OCI-LY1 (cell line): ENCODE measurements around the gene ANKRD31.

Experiments
- H2AFZ ChIP-seq: fragments of 200-600 bp; sonication (generic), shearing (Covaris generic); 2 replicates; pipeline ENCODE4 v1.6.0; 2014; ENCODE audit warnings: antibody characterized with exemption, mild to moderate bottlenecking, low read length
- H3F3A ChIP-seq: fragments of 200-600 bp; sonication (generic), shearing (Covaris generic); 2 replicates; pipeline ENCODE4 v1.6.0; 2014; ENCODE audit warnings: mild to moderate bottlenecking, antibody characterized with exemption, low read length, moderate library complexity; ENCODE audit not compliant: insufficient read depth
- H3K27ac ChIP-seq: fragments of 200-600 bp; sonication (generic); 2 replicates; pipeline ENCODE4 v1.5.1; 2014; ENCODE audit warnings: low read length, mixed run types, mild to moderate bottlenecking, low read depth; ENCODE audit not compliant: poor library complexity, severe bottlenecking
- H3K27me3 ChIP-seq: fragments of 200-600 bp; sonication (generic); 2 replicates; pipeline ENCODE4 v1.6.0; 2014; ENCODE audit warnings: antibody characterized with exemption, mild to moderate bottlenecking, low read length, moderate library complexity; ENCODE audit not compliant: insufficient read depth
- H3K36me3 ChIP-seq: fragments of 200-600 bp; sonication (generic); 2 replicates; pipeline ENCODE4 v1.6.1; 2014; ENCODE audit warnings: mild to moderate bottlenecking, antibody characterized with exemption, low read length, moderate library complexity, mixed read lengths; ENCODE audit not compliant: insufficient read depth
- H3K4me1 ChIP-seq: fragments of 200-600 bp; sonication (generic); 2 replicates; pipeline ENCODE4 v1.5.1; 2014; ENCODE audit warnings: mild to moderate bottlenecking, low read length, moderate library complexity; ENCODE audit not compliant: insufficient read depth, severe bottlenecking
- H3K4me2 ChIP-seq: fragments of 200-600 bp; sonication (generic), shearing (Covaris generic); 2 replicates; pipeline ENCODE4 v1.6.1; 2014; ENCODE audit warnings: low read length
- H3K4me3 ChIP-seq: fragments of 200-600 bp; sonication (generic); 2 replicates; pipeline ENCODE4 v1.5.1; 2014; ENCODE audit warnings: low read length, low read depth, mild to moderate bottlenecking, mixed read lengths; ENCODE audit not compliant: poor library complexity, severe bottlenecking
- H3K79me2 ChIP-seq: fragments of 200-600 bp; shearing (Covaris generic); 2 replicates; pipeline ENCODE4 v1.6.1; 2016; ENCODE audit warnings: mixed run types, low read length, mixed read lengths; ENCODE audit not compliant: insufficient read depth
- H3K9ac ChIP-seq: fragments of 200-600 bp; sonication (generic), shearing (Covaris generic); 2 replicates; pipeline ENCODE4 v1.6.1; 2014; ENCODE audit warnings: mild to moderate bottlenecking, low read length, mixed read lengths
- H3K9me2 ChIP-seq: fragments of 200-600 bp; sonication (generic), shearing (Covaris generic); 2 replicates; pipeline ENCODE4 v1.6.1; 2014; ENCODE audit warnings: low read depth, mild to moderate bottlenecking, low read length, mixed read lengths
- H3K9me3 ChIP-seq: fragments of 200-600 bp; shearing (Covaris generic); 2 replicates; pipeline ENCODE4 v1.6.1; 2014; ENCODE audit warnings: low read length, mixed read lengths
- H4K20me1 ChIP-seq: fragments of 200-600 bp; sonication (generic), shearing (Covaris generic); 2 replicates; pipeline ENCODE4 v1.6.0; 2016; ENCODE audit warnings: mild to moderate bottlenecking, low read length; ENCODE audit not compliant: insufficient read depth
- CTCF ChIP-seq: fragments of 200-600 bp; sonication (generic), shearing (Covaris generic); IDR thresholded peaks from 2 replicates; pipeline ENCODE4 v1.5.1; 2017; ENCODE audit warnings: mild to moderate bottlenecking, antibody characterized with exemption, low read length, moderate library complexity, mixed read lengths
- EZH2 ChIP-seq: fragments of 200-600 bp; sonication (generic), shearing (Covaris generic); IDR thresholded peaks from 2 replicates; pipeline ENCODE4 v1.8.0; 2017; ENCODE audit warnings: borderline replicate concordance, mixed run types, mild to moderate bottlenecking, antibody characterized with exemption, low read length, moderate library complexity, mixed read lengths

ANKRD31 gene

DNA sequence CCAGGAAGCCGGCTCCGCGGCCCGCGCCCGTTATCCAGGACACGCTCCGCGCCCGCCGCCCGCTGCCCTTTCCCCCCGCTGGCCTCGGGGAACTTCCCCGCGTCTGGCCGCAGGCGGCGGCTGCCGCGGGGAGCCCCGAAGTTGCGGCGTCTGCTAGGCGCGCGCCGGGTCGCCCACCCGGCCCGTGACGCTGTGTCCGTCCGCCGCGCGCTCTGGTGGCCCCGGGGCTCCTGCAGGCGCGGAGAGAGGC lies 183.7 kb downstream of the ANKRD31 start:
- no peaks in the 10 kb centered on the region for H3K36me3 ChIP-seq
- no peak overlapping the region for H2AFZ ChIP-seq
- H3K79me2 ChIP-seq: no peaks in the 10 kb centered on the region
- H4K20me1 ChIP-seq: no peaks in the 10 kb centered on the region
- no peak for TF ChIP-seq CTCF
- TF ChIP-seq EZH2: no peak
- H3F3A ChIP-seq: no peaks in the 10 kb centered on the region
- H3K4me1 ChIP-seq: no peaks in the 10 kb centered on the region
- no peaks in the 10 kb centered on the region for H3K9me3 ChIP-seq
- H3K27me3 ChIP-seq: no peaks in the 10 kb centered on the region
- no peak overlapping the region for H3K4me3 ChIP-seq
- no peak overlapping the region for H3K27ac ChIP-seq
- H3K9ac ChIP-seq: no peak overlapping the region
- no peaks in the 10 kb centered on the region for H3K9me2 ChIP-seq
- H3K4me2 ChIP-seq: no peak overlapping the region

- Histone ChIP-seq H3K4me2 (no peak within 1 kb of the TSS), H3K9ac (no peak within 1 kb of the TSS), H3F3A (no peaks in the 10 kb centered on the region), H2AFZ (no peak within 1 kb of the TSS), H3K79me2 (no peaks in the 10 kb centered on the region), H3K27me3 (no peaks in the 10 kb centered on the region), H3K9me3 (no peaks in the 10 kb centered on the region), H3K36me3 (no peaks in the 10 kb centered on the region), H4K20me1 (no peaks in the 10 kb centered on the region), H3K4me3 (no peak within 1 kb of the TSS), H3K4me1 (no peaks in the 10 kb centered on the region), H3K27ac (no peak within 1 kb of the TSS), H3K9me2 (no peaks in the 10 kb centered on the region)
- TF ChIP-seq CTCF: no peak
- TF ChIP-seq EZH2: no peak
Observed at GRCh38 chr5:75052192-75053053, 184.3 kb downstream of the ANKRD31 start, which contains the start of gene GCNT4. Gene GCNT4, minus strand, starts transcription at chr5:75052558. Its CDS starts 22,521 bp downstream, at chr5:75030037.

DNA sequence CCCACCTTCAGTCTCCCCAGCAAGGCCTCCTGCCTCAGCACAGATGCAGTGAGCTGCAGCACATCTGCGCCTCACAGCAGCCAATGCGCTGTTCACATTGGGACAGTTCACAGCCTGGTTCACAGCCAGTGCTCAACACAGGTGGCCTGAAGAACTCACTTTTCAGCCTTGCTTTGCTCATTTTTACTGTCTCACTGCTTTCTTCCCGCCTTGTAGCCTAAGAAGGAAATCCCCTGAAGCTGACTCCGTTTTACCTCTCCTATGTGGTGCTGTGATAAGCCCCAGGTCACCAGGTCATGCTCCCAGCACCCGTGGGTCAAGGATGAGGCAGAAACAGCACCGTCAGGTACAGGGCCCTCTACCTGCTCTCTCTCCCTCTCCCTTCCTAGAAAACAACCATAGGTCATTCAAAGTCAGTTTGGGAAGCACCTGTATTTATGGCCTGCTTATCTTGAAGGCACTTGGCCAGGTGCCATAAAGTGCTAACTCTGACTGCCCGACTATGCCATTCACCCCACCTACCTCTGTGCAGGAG lies 185.4 kb downstream of the ANKRD31 start:
- no peak overlapping the region for H3K27ac ChIP-seq
- H3K4me2 ChIP-seq: no peak overlapping the region
- H3K9me2 ChIP-seq: no peaks in the 10 kb centered on the region
- no peak overlapping the region for H2AFZ ChIP-seq
- no peaks in the 10 kb centered on the region for H3F3A ChIP-seq
- H3K27me3 ChIP-seq: no peaks in the 10 kb centered on the region
- H4K20me1 ChIP-seq: no peaks in the 10 kb centered on the region
- TF ChIP-seq CTCF (no peak), EZH2 (no peak)
- no peak overlapping the region for H3K9ac ChIP-seq
- H3K4me1 ChIP-seq: no peaks in the 10 kb centered on the region
- no peaks in the 10 kb centered on the region for H3K36me3 ChIP-seq
- H3K79me2 ChIP-seq: no peaks in the 10 kb centered on the region
- H3K4me3 ChIP-seq: no peak overlapping the region
- H3K9me3 ChIP-seq: no peaks in the 10 kb centered on the region
